ENCODE results near the gene PCSK6.
"Not testable (repeated sequence)": the region's sequence is repeated elsewhere in the genome, so short reads cannot be mapped to it uniquely, and the experiment has no call there.

Gene PCSK6

GRCh38 chr15:101303408-101303807 lies 186.1 kb downstream of the PCSK6 start:
- FAIRE-seq: no peak

GRCh38 chr15:101296418-101297405 lies 192.8 kb downstream of the PCSK6 start:
- FAIRE-seq: no peak

GRCh38 chr15:101295607-101296161 lies 193.8 kb downstream of the PCSK6 start:
- FAIRE-seq: no peak

- no peak for FAIRE-seq
Observed at GRCh38 chr15:101294731-101295606, 194.5 kb downstream of the PCSK6 start, which contains the start of gene SNRPA1. SNRPA1 (minus strand) TSS chr15:101295248; CDS start chr15:101295178, 70 bp downstream.

- no peak for FAIRE-seq
Observed at GRCh38 chr15:101293122-101293521, 196.4 kb downstream of the PCSK6 start.

- peak; percentile 11 for FAIRE-seq
Observed at GRCh38 chr15:101288905-101289513, 200.5 kb downstream of the PCSK6 start.

GRCh38 chr15:101287342-101287741 lies 202.2 kb downstream of the PCSK6 start:
- not testable (repeated sequence) for FAIRE-seq

GRCh38 chr15:101286471-101287114 lies 202.9 kb downstream of the PCSK6 start:
- peak; percentile 70 for FAIRE-seq

- FAIRE-seq: no peak
Observed at GRCh38 chr15:101283931-101284330, 205.6 kb downstream of the PCSK6 start.

- FAIRE-seq: no peak
Observed at GRCh38 chr15:101280007-101280406, 209.5 kb downstream of the PCSK6 start.

- no peak for FAIRE-seq
Observed at GRCh38 chr15:101277943-101278564, 211.5 kb downstream of the PCSK6 start.

GRCh38 chr15:101277038-101277822 lies 212.3 kb downstream of the PCSK6 start, which contains the start of gene SELENOS:
SELENOS (minus strand) TSS chr15:101277485; CDS start chr15:101277417, 68 bp downstream.
- no peak for FAIRE-seq

- FAIRE-seq: no peak
Observed at GRCh38 chr15:101276501-101277037, 212.9 kb downstream of the PCSK6 start.

- no peak for FAIRE-seq
Observed at GRCh38 chr15:101275018-101275417, 214.5 kb downstream of the PCSK6 start.

GRCh38 chr15:101273534-101273933 lies 216.0 kb downstream of the PCSK6 start:
- no peak for FAIRE-seq

GRCh38 chr15:101272584-101272983 lies 216.9 kb downstream of the PCSK6 start:
- FAIRE-seq: no peak

GRCh38 chr15:101269479-101270223 lies 219.9 kb downstream of the PCSK6 start:
- FAIRE-seq: no peak

GRCh38 chr15:101267320-101268104 lies 222.0 kb downstream of the PCSK6 start:
- no peak for FAIRE-seq

GRCh38 chr15:101266787-101267186 lies 222.7 kb downstream of the PCSK6 start:
- no peak for FAIRE-seq

Measured in A204.1 (cell line).